ENCODE measurements around the gene RNF227.

Gene RNF227

GRCh38 chr17:7929158-7930023 is 13.3 kb upstream of the RNF227 start, which contains the start of gene KCNAB3:
Gene KCNAB3 (minus strand): TSS chr17:7929856. CDS start chr17:7929435, 421 bp downstream.
- peak in 1 of 3 donors; percentile 12 for DNase-seq

- no peak for DNase-seq
These were observed 11.5 kb upstream of the RNF227 start for GRCh38 chr17:7927596-7927995.

GRCh38 chr17:7922845-7923628 is 6.9 kb upstream of the RNF227 start:
- DNase-seq, result peak; percentile 66 to 83 (median 74)

- peak in 1 of 3 donors; percentile 35 for DNase-seq
These were observed 6.3 kb upstream of the RNF227 start for GRCh38 chr17:7922269-7922844.

- no peak for DNase-seq
These were observed 719 bp upstream of the RNF227 start for GRCh38 chr17:7916808-7917207.

- no peak for DNase-seq
These were observed 245 bp upstream of the RNF227 start for GRCh38 chr17:7916385-7916682.

- peak in 2 of 3 donors; percentile 20 to 34 for DNase-seq
These were observed 894 bp downstream of the RNF227 start for GRCh38 chr17:7915179-7915610.

- DNase-seq, result peak; percentile 80 to 87 (median 87)
These were observed 3.1 kb downstream of the RNF227 start for GRCh38 chr17:7912927-7913524.

- peak; percentile 51 to 78 (median 76) for DNase-seq
These were observed 5.0 kb downstream of the RNF227 start for GRCh38 chr17:7911116-7911515.

GRCh38 chr17:7910711-7911110 is 5.4 kb downstream of the RNF227 start:
- DNase-seq, result peak in 1 of 3 donors; percentile 38

- DNase-seq, result no peak
These were observed 5.8 kb downstream of the RNF227 start for GRCh38 chr17:7910281-7910680.

GRCh38 chr17:7909089-7909488 is 7.0 kb downstream of the RNF227 start:
- no peak for DNase-seq

GRCh38 chr17:7903154-7904103 is 12.7 kb downstream of the RNF227 start:
- DNase-seq, result no peak

GRCh38 chr17:7897773-7898172 is 18.3 kb downstream of the RNF227 start:
- peak; percentile 84 to 92 (median 89) for DNase-seq

- DNase-seq, result no peak
These were observed 19.0 kb downstream of the RNF227 start for GRCh38 chr17:7897090-7897489.

- no peak for DNase-seq
These were observed 21.2 kb downstream of the RNF227 start for GRCh38 chr17:7894866-7895265.

- DNase-seq, result no peak
These were observed 21.9 kb downstream of the RNF227 start for GRCh38 chr17:7894226-7894625.

- no peak for DNase-seq
These were observed 22.8 kb downstream of the RNF227 start for GRCh38 chr17:7893187-7893880.

- DNase-seq, result peak; percentile 94 to 96 (median 95)
These were observed 26.7 kb downstream of the RNF227 start for GRCh38 chr17:7889166-7889955.

- DNase-seq, result no peak
These were observed 27.7 kb downstream of the RNF227 start, which contains the start of gene CHD3 for GRCh38 chr17:7888184-7888920. Gene CHD3 (plus strand): TSS chr17:7888789. CDS start chr17:7889001, 212 bp downstream.

Data from suppressor macrophage treated with lipopolysaccharide for 1 hour (primary cell).